Measurements from ENCODE around the gene SNX10.

Gene SNX10

DNA sequence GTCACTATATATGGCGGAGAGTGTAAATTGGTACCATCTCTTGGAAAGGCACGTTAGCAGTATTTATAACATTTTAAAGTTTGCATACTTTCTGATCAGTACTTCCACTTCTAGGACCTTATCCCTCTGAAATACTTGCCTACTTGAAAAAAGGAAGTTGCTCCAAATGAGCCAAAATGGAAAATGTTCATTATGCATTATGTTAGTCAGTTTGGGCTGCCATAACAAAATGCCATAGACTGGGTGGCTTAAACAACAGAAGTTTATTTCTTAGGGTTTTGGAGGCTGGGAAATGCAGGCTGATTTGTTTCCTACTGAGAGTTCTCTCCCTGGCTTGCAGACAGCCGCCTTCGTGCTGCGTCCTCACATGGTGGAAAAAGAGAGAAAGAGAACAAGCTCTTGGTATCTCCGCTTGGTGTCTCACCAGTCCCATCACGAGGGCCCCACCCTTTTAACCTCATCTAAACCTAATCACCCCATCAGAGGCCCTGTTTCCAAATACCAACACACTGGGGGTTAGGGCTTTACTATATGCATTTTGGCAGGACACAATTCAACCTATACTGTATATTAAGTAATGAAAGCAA is 6.9 kb downstream of the SNX10 start:
- no peak for DNase-seq

DNA sequence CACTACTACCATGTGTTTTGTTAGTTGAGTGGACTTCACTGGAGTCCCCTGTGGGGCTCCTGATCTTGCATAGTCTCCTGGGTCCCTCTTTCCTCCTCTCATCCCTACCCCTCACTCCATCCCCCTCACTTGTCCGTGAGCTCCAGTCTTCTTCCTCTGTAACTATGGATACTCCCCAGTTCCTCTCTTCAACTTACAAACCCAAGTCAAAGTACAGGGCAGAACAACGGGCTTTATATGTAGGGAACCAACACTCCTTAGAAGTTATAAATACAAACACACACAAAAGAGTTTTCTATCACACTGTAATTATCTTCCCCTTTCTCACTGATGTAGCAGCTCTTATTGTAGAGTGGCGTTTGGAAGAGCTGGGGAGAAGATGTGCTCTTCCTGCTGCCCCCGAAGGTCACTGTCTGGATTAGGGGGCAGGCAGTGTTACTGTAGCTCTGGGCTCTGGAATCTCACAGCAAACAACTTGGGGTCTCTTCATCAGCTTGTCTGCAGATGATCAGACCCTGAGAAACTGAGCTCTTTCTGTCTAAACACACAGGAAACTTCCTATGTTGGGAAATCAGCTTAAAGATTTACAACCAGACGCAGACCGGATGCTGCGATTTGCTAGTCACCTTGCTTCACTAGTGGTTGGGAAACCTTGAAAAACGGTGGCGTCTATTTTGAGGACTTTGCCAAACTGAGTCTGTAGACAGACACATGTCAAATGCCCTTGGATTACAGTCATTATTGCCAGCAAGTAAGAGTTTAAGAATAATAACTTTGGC is 13.6 kb downstream of the SNX10 start:
- no peak for DNase-seq

DNA sequence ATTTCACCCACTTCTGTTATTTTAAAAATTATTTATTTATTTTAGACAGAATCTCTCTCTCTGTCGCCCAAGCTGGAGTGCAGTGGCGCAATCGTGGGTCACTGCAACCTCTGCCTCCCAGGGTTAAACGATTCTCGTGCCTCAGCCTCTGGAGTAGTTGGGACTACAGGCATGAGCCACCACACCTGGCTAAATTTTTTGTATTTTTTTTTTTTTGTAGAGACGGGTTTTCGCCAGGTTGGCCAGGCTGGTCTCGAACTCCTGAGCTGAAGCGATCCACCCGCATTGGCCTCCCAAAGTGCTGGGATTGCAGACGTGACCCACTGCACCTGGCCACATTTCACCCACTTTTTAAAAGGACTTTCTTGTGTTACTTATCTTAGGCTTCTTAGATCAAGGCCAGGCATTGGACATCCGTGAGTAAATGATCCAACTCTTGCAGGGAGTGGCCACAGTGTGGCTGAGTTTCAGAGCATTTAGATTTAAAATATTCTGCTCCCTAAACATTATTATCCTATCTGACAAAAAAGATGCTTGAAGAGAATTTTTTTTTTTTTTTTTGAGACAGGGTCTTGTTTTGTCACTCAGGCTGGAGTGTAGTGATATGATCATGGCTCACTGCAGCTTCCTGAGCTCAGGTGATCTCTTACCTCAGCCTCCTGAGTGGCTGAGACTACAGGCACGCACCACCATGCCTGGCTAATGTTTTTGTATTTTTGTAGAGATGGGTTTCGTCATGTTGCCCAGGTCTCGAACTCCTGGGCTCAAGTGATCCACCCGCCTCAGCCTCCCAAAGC is 14.4 kb downstream of the SNX10 start:
- no peak for DNase-seq

DNA sequence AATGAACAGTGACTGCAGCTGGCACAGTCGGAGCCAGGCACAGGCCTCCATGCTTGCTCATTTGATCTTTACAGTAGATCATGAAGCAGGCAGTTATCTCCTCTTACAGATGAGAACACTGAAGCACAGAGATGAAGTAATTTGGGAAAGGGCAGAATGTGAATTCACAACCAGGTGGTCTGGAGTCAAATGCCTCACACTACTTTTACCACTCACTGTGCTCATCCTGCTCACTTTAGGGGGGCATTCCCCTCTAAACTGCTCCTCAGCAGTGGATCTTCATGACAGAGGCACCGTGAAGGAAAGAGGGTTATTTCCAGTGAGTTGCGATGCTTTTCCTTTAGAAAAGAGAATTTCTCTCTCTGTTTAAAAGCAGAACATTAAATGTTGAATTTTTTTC is 15.1 kb downstream of the SNX10 start:
- no peak for DNase-seq

DNA sequence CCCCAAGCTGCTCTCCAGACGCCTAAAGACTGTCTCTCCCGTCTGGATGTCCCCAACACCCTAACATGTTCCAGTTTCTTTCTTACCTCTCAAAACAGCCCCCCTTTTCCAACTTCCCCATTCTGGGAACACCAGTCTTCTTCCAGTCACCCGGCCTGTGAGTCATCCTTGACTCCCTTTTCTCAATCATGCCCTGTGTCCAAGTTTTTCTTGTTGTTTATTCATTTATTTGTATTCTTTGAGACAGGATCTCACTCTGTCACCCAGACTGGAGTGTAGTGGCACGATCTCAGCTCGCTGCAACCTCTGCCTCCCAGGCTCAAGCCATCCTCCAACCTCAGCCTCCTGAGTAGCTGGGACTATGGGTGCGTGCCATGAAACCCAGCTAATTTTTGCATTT is 15.6 kb downstream of the SNX10 start:
- DNase-seq = no peak

DNA sequence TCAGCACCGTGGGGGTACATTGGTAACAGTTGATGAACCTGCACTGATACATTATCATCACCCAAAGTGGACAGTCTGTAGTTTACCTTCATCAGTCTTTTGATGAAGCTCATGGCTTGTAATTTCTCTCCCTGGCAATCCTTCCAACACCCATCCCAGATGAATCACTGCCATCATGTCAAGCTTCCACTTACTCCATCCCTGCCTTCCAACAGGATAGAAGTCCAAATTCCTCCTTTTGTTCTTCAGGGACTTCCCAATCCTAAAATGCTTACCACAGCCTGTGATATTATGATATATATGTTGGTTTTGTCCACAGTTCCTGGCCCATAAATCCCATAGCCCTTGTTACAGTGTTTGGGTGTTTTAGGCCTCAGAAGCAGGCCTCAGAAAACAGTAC is 16.1 kb downstream of the SNX10 start:
- DNase-seq = no peak

DNA sequence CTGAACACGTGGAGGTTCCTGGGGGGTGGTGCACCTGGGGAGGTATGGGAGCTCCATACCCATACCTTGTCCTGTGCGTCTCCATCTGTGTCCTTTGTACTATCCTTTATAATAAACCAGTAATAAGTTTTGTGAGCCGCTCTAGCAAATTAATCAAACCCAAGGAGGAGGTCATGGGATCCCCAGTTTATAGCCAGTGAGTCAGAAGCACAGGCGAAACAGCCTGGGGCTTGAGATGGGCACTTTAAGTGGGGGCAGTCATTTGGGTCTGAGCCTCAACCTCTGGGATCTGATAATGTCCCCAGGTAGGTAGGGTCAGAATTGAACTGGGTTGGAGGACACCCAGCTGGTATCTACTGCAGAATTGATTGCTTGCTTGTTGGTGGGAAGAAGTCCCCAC is 16.9 kb downstream of the SNX10 start:
- no peak for DNase-seq

DNA sequence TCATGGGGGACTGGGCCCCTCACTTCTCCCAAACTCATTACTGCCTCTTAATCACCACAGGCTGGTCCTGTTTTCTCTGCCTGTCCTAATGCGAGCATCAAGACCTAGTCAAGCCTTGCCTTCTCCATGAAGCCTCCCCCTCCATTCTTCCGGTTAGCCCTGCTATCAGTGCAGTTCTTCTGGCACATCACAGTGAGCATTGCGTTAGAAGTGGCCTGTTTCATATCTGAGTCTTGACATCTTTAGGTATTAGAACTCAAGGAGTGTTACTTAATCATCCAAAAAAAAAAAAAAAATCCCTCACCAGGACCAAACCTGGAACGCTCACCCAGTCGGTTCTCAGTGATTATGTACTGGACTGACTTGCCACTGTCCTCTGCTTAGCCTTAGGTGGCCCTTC is 17.4 kb downstream of the SNX10 start:
- DNase-seq = no peak

DNA sequence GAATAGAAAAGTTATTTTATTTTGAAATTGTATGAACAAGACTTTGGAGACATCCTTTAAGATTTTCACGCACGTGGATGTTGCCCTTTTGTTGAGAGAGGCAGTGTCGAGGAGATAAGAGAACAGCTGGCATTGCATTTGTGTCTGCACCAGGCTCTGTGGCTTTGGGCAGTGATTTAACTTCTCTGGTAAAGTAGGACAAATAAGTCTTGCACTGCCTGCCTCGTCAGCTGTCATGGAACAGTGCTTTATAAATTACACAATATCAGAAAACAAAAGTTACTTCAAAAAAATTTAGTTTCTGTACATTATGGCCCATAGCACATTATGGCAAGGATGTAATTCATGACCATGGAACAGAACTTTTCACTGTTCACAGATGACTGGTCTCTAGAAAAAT is 20.1 kb downstream of the SNX10 start:
- no peak for DNase-seq

DNA sequence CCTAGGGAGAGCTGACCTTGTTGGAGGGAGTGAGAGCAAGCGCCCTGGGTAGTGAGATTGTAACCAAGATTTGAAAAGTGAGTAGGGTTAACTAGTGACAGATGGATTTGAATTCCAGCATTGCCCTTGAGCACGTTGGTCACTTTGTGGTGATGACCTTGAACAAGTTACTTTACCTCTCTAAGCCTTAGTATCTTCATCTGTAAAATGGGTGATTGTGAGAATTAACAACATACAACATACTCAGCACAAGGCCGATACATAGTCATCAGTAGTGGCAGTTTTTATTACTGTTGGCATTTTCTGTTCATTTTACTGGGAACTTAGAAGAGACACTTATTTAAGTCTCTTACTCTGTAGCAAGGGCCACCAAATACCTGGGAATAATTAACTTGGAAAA is 25.5 kb downstream of the SNX10 start:
- no peak for DNase-seq

DNA sequence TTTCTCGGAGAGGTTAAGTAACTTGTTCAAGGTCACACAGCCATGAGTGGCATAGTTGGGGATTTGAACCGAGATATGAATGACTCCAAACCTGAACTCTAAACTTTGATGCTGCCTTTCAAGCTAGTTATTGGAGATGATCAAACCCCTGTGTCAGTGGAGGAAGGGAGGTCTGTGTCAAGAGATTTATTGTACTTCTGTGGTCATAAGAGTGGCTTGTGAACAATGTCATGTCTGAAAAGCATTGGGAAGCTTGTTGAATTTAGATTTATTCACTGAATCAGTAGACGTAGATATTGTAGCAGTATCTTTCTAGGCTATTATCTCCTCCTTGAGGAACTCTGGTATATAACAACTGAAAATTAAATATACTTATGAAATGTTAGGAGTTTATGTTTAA is 27.3 kb downstream of the SNX10 start:
- DNase-seq = no peak

DNA sequence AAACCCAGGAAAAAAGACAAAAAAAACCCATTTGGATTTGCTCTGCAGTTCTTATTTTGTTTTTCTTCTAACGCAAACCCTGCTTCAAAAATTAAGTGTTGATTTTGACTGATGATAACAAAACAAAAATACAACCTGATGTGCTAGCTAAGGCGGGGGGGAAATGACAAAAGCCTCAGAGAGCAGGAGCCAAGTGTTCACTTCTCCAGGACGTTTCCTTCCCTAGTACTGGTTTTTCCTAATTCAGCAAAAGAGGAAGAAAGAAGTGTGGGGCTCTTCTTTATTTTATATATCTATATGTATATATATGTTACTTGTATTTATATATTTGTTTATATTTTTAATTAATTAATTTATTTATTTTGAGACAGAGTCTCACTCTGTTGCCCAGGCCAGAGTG is 28.0 kb downstream of the SNX10 start:
- DNase-seq = no peak

DNA sequence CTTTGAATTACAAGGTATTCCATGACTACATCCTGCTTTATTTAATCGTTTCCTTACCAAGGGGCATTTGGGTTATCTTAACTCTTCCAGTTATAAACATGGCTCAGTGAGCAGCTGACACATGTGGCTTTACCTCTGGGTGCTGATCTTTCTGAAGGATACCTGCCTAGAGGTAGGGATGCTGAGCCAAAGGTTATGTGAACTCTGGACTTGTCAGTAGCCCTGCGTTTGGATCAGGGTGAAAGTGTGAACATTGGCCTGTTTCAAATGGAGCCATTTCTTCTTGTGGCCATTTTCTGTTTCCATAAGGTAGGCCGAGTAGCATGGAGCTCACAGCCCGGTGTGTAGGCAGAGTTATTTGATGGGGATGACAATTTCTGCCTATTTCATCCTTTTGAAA is 29.2 kb downstream of the SNX10 start:
- no peak for DNase-seq

DNA sequence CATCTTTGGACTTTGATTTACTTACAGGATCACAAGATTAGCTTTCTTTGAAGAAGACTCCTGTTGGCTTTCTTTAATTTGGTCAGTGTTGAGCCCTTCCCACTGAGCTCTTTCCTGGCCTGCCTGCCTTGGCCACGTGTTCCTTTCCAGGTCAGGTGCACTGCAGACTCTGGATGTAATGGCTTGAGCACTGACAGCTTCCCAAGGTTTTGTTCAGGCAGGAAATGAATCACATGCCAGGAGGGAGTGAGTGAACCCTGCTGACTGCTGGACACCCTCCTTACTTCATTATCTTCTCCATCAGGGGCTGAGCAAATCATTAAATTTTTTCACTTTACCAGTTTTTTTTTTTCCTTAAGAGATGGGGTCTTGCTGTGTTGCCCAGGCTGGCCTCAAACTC is 29.8 kb downstream of the SNX10 start:
- no peak for DNase-seq

DNA sequence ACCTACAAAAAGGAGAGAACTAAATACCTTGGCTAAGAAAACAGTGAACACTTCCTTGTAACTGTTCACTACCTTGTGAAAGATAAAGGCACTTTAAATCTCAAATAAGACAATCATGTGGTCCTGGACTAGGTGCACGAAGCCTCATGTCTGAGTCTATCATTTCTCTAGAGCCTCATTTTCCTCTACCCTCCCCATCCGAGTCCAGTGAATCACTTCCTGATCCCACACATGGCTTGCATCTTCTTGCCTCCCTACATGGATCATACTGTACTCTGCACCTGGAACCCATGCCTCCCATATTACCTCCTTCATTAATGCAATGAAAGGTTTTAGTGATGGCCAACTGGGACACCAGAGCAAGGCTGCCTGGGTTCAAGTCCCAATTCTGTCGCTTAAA is 34.5 kb downstream of the SNX10 start:
- DNase-seq = no peak

DNA sequence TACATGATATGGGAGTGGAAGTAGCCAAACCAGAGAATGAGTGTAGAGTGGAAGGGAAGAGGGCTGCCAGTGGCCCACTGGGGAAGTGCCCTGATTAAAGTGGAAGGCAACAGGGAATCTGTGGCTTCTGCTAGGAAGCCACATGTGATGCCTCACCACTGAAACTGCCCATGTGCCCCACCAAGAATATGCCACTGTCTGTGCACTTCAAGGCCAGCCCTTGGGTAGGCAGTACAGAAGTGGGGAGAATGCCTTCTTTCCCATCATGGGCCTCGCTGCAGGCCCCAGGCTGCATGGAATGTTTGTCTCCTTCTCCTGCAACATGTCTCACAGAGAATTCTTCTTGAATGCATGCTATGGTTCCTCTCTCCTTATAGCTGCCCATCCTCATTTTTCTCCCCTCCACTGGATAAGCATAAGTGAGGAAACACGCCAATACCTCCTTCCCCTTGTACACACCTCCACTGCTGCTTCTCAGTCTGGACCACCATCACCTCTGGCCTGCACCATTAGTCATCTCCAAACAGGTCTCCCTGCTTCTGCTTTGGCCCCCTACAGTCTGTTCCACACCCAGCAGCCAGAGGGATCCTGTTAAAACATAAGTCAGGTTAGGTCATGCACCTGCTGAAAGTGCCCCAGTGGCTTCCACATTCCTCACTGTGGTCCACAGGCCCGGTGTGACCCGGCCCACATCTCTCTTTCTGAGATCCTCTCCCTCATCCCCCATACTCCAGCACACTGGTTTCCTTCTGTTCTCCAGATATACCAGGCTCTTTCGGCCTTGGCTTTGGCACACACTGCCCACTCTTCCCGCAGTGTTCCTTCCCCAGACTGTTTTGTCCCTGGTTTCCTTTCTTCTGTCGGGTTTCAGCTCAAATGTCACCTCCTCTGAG is 37.1 kb downstream of the SNX10 start:
- DNase-seq = no peak

DNA sequence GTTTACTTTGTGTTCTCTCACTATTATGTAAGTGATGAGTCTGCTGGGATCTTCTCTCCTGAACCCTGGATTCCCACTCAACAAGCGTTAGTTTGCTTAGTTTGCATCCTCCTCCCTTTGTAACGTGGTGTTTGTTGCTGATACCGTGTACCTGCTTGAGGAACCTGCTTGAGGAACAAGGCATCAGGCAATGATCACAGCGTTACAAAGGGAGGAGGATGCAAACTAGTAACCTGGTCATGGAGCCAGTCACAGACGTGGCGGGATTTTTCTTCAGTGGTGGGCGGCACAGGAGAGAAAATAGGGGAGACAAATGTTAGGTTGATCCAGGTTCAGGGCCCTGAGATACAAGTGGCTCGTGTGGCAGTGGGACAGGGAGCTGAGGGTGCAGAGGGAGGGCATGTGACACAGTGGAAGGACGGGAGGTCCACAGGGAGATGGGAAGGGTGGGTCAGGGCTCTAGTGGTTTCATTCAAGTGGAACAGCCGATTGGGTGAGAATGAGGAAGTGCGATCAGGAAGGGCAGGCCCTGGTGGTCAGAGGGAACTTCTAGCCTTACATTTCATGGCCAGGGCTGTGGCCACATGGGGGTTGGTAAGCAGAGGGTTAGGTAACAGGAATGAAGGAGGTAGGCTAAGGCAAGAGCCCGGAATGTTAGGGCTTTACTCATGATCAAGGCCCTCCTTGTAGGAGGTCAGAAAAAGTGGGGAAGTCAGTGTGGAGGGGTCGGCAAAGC is 38.0 kb downstream of the SNX10 start:
- DNase-seq = no peak

DNA sequence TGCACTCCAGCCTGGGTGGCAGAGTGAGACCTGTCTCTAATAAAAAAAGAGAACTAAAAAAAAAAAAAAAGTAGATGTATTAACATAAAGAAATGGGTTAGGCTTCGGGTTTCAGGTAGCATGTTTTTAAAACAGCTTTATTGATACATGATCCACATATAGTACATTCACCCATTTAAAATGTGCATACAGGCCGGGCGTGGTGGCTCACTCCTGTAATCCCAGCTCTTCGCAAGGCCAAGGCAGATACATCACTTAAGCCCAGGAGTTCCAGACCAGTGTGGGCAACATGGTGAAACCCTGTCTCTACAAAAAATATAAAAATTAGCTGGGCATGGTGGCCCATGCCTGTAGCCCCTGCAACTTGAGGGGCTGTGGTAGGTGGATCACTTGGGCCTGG is 39.5 kb downstream of the SNX10 start:
- no peak for DNase-seq

DNA sequence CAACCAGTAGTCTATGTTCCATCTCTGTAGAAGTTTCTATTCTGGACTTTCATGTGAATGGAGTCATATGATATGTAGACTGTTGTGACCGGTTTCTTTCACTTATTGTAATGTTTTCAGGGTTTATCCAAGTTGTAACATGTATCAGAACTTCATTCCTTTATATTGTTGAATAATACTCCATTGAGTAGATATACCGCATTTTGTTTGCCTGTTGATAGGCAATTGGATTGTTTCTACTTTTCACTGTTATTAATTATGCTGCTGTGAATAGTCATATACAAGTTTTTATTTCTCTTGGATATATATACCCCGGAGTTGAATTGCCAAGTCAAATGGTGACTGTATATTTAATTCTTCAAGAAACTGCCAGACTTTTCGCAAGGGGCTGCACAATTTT is 40.1 kb downstream of the SNX10 start:
- no peak for DNase-seq

DNA sequence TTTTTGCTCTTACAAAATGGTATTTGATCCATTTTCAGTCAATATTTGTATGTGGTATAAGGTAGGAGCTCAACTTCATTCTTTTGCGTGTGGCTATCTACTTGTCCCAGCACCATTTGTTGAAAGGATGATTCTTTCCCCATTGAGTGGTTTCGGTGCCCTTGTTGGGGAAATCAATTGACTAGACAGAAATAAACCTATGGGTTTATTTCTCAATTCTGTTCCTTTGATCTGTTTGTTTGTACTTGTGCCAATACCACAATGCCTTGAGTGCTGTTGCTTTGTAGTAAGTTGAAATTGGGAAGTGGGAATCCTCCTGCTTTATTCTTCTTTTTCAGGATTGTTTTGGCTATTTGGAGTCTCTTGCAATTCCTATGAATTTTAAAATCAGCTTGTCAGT is 41.0 kb downstream of the SNX10 start:
- no peak for DNase-seq

DNA sequence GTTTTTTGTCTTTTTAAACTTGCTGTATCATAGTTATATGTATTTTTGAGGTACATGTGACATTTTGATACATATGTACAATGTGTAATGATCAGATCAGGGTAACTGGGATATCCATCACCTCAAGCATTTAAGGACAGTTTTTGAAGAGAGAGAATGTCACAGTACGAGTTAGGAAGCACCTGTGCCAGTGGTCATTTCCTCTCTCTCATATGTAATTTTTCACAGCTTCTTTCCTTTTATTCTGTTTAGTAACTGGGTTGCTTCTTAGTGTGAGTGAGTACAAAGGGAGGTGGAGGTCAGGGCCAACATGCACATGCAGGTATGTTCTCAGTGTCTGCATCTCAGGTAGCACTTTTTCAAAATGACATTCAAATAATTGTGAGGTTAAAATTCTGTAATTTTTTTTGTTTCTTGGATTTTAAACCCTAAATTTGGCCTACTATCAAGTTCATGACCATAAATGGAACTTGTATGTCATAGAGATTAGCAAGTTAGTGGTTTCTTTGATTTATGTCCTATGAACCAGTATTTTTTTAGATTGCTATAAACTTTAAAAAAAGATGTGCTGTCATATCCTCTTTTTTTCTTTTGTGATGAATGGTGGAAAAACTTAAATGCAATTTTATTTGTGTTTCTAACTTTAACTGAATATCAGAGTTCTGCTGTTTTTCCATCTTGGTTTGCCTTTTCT is 42.7 kb downstream of the SNX10 start:
- no peak for DNase-seq

All from fibroblast of skin of scalp (primary cell).